GM19328 (cell line): ENCODE measurements around the gene BEX2.
A peak's percentile ranks its signal among the peaks of the same experiment; 100 is the strongest.
"Not testable (repeated sequence)": the region's sequence is repeated elsewhere in the genome, so short reads cannot be mapped to it uniquely, and the experiment has no call there.

Source experiments
- ATAC-seq: cut with Tn5 transposase; IDR thresholded peaks from one replicate; pipeline ENCODE4 v1.9.1; 2021; ENCODE audit warnings: mild to moderate bottlenecking, moderate library complexity; ENCODE audit not compliant: unreplicated experiment

The BEX2 gene

DNA sequence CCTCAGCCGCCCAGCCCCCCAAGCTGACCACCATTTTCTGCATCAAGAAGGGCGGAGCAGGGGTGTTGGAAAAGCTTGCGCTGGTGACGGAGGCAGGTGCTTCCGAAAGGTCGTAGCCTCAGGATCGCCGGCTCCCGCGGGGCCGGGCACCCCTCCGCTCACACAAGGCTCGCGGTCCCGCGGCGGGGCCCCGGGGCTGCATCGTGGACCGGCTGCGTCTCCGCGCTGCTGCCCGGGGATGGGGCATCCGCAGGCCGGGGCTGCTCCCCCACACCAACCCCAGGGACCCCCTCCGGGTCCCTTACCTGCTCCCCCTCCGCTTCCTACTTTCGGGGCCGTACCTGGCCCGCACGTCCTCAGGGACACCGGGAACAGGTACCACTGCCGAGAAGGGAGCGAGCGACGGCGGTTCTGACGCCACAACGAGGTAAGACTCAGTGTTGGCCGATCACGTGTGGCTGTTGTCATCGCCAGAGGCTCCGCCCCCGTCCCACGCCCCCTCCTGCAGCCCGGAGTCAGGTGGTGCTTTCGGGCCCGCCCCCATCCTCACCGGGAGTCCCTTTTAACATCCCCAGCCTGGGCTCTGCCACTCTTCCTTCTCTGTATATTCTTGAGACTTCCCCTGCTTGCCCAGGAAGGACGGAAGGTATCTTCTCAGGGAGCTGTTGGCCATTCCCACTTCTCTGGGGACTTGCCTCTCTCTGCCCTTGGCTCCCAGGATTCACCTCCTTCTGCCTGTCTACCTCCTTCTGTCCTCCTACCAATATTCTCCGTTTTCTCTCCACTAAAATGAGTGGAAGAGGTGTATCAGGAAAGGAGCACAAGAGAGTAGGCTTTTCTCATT, at the start of gene BEX2:
TSS of gene BEX2 (minus strand) at position 436 of the 844 bp plus-strand sequence. CDS start 1,014 bp downstream, outside the sequence.
- peak; percentile 95 for ATAC-seq

DNA sequence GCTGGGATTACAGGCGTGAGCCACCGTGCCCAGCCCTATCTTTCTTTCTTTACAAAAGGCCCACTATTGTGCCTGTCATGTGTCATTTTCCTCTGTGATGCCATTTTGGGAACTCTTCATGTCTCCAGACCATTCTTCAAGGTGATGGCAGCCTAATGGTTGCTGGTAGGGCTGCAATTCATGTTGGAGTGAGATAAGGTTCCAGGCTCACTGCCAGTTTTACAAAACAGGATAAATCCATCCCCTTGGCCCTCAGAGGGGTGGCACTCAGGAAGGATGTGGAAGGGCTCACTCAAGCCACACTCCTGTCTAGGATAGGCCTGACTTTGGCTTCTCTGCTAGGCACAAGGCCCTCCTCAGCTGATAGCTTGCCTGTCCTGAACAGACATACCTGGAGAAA, 49.3 kb upstream of the BEX2 start:
- no peak for ATAC-seq

DNA sequence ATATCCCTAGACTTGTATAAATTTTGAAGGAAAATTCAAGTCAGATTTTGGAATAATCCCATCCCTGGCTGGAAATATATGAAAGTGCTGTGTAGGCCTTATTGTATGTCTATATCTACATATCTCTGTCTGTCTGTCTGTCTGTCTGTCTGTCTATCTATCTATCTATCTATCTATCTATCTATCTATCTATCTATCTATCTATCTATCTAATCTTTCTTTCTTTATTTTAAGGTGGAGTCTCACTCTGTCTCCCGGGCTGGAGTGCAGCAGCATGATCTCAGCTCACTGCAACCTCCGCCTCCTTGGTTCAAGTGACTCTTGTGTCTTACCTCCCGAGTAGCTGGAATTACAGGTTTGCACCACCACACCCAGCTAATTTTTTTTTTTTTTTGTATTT, 48.8 kb upstream of the BEX2 start:
- not testable (repeated sequence) for ATAC-seq

DNA sequence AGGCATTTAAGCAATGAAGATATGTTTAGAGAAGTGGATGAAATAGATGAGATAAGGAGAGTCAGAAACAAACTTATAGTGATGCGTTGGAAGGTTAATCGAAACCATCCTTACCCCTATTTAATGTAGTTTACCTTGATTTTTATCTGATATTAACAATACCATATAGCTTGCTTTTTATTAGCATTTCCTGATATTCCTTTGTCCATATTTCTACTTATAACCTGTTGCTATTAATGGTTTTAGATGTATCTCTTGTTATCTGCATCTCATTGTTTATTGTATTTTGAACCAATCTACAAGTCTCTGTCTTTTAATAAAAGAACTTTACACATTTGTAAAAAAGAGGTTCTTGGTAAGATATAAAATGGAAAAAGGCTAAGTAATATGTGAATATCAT, 47.1 kb upstream of the BEX2 start:
- ATAC-seq: no peak

DNA sequence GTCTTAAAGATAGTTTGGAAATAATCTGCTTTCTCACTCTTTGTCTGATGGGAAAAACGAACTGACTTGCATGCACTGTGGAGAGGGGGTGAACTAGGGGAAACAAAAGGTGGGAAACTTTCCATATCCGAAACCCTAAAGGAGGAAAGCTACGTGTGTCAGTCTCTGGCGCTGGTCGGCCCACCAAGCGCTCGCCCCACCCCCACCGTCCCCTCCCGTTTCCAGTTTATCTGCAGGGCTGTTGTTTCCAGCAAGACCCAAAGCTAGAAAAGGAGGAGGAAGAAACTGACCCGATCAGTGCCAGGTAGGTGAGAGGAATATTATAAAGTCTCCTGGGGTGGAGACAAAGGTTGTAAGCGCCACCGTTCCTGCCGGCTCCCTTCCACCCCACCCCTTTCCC, 46.1 kb upstream of the BEX2 start:
- no peak for ATAC-seq

DNA sequence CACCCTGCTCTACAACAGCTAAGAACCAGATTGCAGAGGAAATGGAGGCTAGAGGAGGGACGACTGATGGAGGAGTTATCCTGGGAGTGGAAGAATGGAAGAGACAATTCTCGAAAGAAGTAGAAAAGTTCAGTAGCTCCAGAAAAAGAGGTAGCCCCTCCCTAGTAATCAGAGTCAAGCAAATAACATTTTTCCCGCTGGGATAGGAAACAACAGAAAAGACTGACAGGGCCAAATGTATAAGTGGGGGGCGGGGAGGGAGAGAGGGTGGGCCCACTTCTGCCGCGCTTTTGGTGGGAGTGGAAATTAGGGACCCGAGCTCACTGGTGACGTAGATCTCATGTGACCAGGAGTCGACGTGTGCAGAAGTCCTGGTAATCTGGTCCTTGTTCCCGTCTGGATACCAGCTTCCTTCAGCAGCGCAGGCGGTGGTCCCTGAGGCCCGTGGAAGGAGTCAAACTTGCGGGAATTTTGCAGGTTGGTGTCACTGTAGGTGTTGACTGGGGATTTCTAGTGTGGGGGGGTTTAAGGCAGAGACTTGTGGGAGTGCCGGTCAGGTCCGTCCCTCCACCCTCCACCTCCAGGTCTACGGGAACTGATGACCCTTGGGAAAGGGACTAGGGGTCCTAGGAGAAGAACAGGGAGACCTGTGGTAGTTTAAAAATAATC, 45.5 kb upstream of the BEX2 start, which contains the start of gene TCEAL9:
TSS of gene TCEAL9 (plus strand) at position 377 of the 669 bp plus-strand sequence. CDS start 1,179 bp downstream, outside the sequence.
- no peak for ATAC-seq

DNA sequence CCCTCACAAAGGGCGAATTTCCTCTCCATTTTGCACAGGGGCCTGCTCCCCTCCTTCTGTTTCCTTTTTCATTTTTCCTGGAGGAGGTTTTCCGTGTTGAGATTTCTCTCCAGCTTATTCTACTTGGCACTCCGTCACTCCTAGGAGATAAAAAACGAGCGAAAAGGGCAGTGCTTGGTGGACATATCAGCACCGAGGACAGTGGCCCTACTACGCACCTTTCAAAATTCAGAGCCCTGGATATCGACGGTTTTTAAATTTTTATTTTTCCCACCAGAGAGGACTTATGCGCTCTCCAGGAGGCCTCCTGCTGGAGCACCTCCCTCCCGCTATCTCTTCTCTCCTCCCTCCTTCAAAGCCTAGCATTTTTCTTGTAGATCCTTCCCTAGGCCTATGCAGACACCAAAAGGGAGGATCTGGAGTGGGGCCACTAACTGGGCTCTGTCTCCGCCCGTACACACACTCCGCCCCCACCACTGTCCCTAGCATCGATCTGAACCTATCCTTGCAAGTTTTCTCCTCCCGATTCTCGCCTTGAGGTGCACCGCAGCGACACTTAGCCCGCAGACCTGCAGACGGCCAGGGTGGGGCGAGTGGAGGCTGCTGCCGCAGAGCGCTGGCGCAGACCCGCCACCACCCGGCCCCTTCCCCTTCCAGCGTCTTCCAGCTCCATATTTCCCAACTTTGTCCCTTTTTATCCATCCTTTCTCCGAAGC, 37.0 kb upstream of the BEX2 start:
- ATAC-seq: no peak

DNA sequence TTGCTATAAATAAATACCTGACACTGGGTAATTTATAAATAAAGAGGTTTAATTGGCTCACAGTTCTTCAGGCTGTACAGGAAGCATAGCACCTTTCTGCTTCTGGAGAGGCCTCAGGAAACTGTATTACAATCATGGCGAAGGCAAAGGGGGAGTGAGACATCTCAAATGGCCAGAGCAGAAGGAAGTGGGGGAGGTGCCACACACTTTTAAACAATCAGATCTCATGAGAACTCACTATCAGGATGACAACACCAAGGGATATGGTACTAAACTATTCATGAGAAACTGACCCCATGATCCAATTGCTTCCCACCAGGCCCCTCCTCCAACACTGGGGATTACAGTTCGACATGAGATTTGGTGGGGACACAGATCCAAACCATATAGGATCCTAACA, 33.8 kb upstream of the BEX2 start:
- ATAC-seq: no peak

DNA sequence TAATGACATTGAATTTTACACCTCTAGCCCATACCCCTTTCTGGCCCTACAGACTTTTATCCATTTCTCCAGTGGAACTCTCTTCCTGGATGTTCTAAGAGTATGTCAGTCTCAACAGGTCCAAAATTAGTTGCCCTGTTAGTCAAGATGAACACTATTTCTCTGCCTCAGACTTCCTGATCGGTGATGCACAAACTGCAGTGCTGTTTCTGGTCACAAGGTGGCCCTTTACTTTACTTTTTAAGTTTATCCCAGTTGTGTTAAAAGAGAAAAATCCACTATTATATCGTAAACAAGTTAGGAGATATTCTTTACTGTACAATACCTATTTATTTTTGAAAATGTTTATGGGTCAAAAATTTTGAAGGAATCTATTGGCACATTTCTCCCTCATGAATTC, 32.3 kb upstream of the BEX2 start:
- no peak for ATAC-seq

DNA sequence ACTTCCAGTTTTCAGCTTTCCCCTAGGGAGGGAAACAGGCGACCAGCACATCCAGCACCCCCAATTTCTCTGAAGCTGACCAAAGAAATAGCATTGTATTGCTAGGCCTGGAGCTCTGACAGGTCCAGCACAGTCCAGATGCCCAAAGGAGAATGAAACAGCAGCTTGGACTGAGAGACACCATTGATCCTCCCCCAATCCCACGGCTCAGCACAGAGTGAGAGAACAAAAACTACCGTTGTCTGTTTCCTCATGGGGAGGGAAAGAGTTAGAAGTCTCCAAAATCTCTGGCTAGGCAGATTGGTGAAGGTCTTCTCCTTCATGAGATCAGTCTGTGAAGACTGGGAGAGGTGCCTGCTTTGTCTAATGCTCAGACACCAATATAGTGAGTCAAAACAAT, 27.9 kb upstream of the BEX2 start:
- ATAC-seq: no peak

DNA sequence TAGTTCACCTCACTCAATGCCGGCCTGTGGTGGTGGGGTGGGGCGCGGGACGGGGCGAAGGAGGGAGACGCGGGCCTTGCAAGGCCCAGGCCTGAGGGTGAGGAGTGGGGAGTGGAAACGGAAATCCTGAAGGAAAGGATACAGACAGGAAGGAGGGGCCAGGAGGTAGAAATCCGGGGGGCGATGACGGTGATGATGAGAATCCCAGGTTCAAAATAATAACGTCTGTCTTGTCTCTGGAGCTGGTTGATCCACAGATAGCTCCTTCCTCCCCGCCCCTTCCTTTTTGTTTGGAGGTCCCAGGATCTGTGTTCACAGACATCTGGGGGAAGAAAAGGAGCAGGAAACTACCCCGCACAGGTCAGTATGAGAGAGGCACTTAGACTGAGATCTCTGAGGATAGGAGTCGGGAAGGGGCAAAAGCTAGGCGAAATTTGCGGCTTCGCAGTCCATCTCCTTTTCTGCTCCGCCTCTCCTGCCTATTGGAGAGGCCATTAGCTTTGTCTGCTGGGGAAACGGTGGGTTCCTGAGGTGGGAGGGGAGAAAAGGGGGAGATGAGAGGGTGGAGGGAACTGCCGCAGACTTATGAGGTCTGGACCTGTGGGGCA, 20.0 kb upstream of the BEX2 start:
- no peak for ATAC-seq

DNA sequence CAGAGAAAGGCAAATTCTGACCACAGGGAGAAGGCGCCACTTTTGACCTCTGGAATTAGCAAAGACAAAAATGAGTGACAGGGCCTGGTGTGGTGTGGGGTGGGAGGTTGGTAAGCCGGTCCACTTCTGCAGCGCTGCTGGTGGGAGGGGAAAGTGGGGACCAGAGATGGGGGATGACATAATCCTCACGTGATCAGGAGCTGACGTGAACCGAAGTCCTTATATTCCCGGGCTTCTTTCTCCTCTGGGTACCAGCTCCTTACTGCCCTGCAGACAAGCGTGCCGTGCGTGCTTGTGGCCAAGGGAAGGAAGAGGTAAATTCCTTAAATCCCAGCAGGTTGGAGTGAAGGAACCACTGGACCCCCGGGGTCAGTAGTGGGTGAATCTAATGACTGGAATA, 19.2 kb upstream of the BEX2 start, which contains the start of gene TCEAL7:
TSS of gene TCEAL7 (plus strand) at position 249 of the 400 bp plus-strand sequence. CDS start 1,165 bp downstream, outside the sequence.
- ATAC-seq: no peak

DNA sequence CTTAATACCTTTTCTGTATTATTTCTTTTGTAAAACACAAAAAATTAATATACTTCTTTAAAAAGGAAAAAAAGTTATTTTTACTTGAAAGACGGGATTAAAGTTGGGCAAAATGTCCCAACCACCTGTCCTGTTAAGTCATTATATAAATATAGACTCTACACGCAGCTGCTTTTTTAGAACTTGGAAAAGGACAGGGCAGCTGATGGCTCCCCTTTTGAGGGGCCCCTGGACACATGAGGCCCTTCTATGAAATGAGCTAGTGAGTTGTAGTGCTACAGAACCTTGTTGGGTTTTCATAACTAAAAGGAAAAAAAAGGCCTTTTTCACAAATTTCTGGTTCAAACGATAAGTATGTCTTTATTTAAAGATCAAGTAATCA, 600 bp upstream of the BEX2 start:
- no peak for ATAC-seq

DNA sequence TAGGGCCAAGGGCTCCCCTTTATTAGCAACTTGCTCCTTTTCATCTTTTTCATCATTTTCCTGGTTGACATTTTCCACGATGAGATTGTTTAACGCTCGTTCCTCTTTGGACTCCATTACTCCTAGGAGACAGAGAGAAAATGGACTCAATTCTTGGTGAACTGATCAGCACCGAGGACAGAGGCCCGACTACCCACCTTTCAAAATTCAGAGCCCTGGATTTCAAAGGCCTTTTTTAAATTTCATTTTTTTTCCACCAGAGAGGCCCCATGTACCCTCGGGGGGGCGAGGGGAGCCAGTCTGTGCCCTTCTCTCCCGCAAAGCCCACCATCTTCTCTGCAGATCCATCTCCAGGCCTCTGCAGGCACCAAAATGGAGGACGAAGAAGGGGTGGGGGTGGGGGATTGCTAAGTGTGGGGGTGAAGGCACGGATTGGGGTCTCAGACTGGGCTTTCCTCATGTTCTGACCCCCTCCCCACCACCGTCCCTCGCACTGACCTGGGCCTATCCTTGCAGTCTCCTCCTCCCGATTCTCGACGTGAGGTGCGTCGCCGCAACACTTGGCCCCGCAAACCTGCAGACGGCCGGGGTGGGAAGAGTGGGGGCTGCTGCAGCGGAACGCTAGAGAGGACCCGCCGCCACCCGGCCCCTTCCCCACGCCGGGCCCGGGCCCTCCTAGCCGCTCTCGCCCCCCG, 783 bp downstream of the BEX2 start:
- no peak for ATAC-seq

DNA sequence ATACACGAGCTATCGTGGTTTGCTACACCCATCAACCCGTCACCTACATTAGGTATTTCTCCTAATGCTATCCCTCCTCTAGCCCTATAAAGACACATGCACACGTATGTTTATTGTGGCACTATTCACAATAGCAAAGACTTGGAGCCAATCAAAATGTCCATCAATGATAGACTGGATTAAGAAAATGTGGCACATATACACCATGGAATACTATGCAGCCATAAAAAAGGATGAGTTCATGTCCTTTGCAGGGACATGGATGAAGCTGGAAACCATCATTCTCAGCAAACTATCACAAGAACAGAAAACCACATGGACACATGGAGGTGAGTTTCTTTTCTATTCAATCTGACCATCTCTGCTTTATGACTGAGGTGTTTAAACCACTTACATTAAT, 5.1 kb downstream of the BEX2 start:
- not testable (repeated sequence) for ATAC-seq

DNA sequence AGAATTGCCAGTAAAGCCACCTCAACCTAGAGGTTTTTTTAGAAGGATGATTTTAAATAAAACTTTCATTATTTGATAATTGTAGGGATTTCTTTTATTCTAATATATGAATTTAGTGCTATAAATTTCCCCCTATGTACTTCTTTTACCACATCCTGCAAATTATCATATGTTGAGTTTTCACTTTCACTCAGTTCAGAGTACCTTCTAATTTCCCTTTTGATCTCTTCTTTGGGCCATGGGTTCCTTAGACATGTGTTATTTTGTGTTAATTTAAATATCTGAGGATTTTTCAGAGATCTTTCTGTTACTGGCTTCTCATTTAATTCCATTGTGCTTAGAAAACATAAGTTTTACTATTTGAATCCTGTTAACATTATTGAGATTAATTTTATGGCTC, 6.1 kb downstream of the BEX2 start:
- no peak for ATAC-seq

DNA sequence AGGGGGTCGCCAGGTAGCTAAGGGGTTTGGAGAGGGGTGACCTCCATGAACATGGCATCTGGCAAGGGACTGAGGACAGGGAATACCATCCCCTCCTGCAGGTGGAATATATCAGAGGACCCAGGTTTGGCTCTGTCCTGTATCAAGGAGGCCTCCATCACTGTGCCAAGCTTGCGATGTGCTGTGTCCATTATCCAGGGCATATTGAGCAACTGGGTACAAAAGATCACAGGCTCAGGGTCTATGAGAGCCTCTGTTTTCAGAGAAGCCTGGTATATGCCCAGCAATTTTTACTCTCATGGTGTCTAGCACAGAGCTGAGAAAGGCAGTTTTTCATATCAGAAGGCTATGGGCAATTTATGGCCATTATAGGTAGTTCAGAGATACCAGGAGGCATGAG, 17.7 kb downstream of the BEX2 start:
- no peak for ATAC-seq

DNA sequence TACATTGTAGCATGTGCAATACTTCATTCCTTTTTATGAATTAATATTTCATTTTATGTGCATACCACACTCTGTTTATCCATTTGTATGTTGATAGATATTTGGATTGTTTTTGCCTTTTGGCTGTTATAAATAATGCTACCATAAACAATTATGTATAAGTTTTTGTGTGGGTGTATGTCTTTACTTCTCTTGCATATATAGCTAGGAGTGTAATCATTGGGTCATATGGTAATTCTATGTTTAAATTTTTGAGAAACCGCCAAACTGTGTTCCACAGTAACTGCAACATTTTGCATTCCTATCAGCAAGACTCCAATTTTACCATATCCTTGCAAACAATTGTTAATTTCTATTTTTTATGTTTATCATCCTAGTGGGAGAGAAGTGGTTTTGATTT, 31.2 kb downstream of the BEX2 start:
- ATAC-seq: no peak

DNA sequence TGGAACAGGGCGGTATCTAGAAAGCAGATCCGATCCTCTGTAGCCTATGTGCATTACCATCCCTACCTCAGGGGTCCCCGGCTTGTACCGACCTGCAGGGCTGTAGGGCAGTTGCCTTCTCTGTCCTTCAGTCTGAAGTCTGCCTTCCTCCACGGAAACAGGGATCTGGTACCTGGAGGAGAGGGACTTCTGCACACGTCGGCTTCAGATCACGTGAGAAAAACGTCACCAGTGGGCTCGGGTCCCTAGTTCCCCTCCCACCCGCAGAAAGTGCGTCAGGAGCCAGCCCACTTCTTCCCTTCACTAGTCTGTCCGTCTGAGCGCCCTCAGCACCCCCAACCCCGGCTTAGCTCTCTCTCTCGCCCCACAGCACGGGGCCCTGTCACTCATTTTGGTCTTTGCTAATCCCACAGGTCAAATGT, 34.2 kb downstream of the BEX2 start, which contains the start of gene TCEAL5:
TSS of gene TCEAL5 (minus strand) at position 170 of the 422 bp plus-strand sequence. CDS start 2,187 bp downstream, outside the sequence.
- ATAC-seq: no peak

DNA sequence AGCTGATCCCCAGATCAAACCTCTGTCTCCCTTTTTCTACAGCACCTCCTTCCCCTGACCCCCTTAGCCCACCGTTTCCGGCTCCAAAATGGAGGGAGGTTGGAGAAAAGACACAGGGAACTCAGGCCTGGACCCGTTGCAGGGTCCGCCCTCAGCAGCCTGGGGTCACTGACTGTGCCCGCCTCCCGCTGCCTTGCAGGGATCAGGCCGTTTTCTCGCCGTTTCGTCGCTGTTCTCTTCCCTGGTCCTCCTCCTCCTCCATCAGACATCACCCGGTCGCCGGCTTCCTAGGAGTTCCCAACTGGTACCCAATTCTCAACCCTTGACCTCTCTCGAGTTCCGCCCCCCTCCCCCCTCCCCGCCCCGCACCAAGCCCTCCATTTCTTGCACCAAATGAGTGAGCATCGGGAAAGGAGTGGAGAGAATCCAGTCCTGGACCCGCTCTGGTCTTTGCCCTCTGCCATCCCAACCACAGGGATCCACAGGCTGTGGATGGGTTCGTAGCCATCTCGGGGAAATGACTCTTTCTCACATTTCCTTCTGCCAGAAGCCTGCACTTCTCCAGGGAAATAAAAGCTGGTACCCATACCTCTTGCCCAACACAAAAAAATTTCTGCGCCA, 34.7 kb downstream of the BEX2 start:
- no peak for ATAC-seq
